ENCODE results near the gene LHX6.

Gene LHX6

GRCh38 chr9:122158202-122158601 is 70.6 kb downstream of the LHX6 start:
- FAIRE-seq (no peak), DNase-seq (ENCODE audit: insufficient read length, low spot score) (no peak)

GRCh38 chr9:122155796-122156195 is 73.0 kb downstream of the LHX6 start:
- DNase-seq (ENCODE audit: insufficient read length, low spot score) = no peak

More at GRCh38 chr9:122155796-122156195, 73.0 kb downstream of the LHX6 start:
- FAIRE-seq = no peak
